NOMO-1 treated with dmso at 0.1 percent for 144 hours (cell line): ENCODE results near the gene IGHMBP2.

Experiments used
- DNase-seq: peaks from one replicate; lab custom pipeline; 2025; ENCODE audit not compliant: unreplicated experiment; lab: John Stamatoyannopoulos, UW

Gene IGHMBP2

GRCh38 chr11:68925611-68926010, 21.9 kb downstream of the IGHMBP2 start:
- no peak for DNase-seq

GRCh38 chr11:68927280-68928135, 23.8 kb downstream of the IGHMBP2 start:
- peak; percentile 87 for DNase-seq

DNA sequence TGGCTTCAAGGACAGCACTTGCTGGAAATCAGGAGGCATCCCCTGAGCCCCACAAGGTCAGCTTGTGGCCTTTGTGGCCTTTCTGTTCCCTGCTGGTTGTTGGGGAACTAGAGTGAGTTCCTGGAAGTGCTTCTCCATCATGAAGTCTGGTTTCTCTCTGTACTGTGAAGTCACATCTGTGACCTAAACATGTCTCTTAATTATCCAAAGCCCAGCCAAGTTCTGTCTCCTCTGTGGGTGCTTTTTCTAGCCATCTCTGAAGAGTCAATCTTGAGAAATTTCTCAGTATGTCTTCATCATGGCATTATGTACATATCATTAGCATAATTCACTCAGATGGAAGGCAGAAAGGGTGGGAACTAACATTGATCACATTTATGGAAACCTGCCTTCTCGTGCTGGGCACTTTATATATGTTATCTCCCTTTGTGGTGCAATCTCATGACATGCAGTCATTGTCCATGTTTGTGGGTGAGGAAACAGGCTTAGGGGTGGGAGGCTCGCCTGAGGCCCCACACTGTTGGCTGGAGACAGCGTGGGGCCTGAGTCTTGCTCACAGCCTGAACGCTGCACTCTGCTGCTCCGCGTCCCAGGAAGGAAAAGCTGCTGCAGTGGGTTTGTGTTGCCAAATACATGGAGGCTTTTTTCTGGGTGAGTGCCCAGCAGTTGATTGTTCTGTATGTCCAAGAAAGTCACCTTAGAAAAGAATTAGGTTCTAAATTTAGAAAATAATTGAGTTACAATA, 24.6 kb downstream of the IGHMBP2 start:
- no peak for DNase-seq

GRCh38 chr11:68929135-68929534, 25.4 kb downstream of the IGHMBP2 start:
- no peak for DNase-seq

- no peak for DNase-seq
These were observed 26.2 kb downstream of the IGHMBP2 start for GRCh38 chr11:68929706-68930570.

DNA sequence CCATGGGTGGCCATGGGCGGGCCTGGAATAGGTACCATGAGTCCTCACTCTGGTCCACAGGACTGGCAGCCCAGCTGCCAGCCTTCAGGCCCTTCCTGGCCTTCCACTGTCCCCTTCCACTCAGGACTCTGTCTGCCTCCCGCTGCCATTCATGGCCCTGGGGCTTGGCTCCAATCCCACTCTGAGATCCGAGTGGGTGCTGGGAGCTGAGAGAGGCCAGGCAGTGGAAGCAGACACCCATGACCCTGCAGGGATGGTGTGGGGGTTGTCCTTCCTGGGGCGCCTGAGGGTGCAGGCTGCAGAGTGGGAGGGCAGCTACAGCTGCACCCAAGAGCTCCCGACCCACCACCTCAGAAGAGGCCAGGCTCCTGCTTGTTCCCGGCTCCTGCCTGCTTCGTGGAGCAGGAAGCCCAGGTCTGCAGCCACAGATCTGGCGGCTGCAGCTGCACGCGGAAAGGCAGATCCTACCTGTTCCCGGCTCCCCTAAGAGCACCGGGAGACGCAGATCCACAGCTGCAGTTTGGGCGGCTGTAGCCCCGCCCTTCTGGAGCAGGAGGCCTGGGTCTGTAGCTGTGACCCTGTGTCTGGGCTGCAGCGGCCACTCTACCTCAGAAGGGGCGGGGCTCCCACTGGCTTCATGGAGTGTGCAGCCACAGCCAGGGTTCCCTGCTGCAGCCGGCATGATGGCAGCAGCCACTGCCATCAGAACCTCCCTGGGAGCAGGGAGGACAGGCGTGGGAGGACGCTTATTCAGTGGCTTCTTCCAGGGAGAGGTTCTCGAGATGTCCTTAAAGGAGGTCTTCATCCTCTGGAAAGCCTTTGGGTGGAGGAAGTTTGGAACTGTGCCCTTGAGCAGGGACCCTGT, 27.5 kb downstream of the IGHMBP2 start:
- DNase-seq: no peak

- no peak for DNase-seq
These were observed 28.2 kb downstream of the IGHMBP2 start for GRCh38 chr11:68931911-68932310.

DNA sequence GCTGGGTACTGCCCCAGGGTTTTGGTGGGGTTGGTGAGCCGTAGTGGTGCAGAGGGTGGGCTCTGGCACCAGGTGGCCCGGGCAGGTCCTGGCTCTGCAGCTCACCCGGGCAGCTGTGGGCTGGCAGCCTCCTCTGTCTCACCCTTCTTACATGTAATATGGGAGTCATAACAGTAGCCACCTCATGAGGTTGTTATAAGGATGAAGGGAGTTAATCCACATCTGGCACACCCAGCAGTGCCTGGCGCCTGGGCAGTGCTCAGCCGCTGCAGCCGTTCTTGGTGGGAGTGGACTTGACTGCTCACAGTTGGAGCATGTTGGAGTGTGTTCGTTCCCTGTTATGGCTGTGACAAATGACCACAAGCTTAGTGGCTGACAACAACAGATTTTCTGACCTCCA, 28.7 kb downstream of the IGHMBP2 start:
- no peak for DNase-seq

DNA sequence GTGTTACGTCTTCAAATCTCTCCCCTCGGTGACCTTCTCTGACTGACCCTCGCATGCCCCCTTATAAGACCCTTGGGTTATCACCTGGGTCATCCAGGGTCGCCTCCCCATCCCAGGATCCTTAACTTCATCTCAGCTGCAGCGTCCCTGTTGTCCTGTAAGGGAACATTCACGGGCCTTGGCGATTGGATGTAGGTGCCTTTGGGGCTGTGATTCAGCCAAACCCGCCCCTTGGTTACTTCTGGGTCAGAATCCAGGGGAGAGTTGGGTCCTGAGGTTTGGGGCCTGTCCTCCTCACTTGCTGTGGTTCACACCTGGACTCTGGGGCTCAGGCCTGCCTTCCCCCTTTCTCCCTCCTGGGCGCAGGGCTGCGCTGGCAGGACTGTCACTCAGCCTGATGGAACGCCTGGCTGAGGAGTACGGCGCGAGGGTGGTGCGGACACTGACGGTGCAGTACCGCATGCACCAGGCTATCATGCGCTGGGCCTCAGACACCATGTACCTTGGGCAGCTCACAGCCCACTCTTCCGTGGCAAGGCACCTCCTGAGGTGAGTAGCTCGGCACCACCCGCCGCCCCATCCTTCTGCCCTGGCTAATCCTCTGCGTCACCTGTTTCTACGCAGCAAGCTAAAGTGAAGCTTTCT, 29.4 kb downstream of the IGHMBP2 start:
- no peak for DNase-seq

- no peak for DNase-seq
These were observed 30.1 kb downstream of the IGHMBP2 start for GRCh38 chr11:68933605-68934320.

- DNase-seq: no peak
These were observed 30.6 kb downstream of the IGHMBP2 start for GRCh38 chr11:68934321-68934645.

DNA sequence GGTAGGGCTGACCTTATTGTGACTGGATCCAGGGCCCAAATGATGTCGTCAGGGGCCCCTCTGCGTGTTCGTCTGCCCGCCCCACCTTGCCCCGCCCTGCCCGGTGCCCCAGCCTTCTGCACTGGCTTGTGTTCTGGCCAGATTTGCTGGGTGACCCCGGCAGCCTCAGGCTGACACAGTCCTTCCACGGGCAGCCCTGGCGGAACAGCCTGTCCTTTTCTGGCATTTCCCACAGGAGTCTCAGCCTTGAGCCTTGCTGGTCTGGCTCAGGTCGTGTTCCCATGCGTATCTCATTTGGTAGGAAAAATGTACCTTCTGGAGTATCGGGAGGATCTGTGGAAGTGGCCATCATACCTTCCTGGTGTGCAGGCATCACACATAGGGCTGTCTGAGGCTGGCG, 31.0 kb downstream of the IGHMBP2 start:
- no peak for DNase-seq

- no peak for DNase-seq
These were observed 31.4 kb downstream of the IGHMBP2 start for GRCh38 chr11:68935066-68935465.

DNA sequence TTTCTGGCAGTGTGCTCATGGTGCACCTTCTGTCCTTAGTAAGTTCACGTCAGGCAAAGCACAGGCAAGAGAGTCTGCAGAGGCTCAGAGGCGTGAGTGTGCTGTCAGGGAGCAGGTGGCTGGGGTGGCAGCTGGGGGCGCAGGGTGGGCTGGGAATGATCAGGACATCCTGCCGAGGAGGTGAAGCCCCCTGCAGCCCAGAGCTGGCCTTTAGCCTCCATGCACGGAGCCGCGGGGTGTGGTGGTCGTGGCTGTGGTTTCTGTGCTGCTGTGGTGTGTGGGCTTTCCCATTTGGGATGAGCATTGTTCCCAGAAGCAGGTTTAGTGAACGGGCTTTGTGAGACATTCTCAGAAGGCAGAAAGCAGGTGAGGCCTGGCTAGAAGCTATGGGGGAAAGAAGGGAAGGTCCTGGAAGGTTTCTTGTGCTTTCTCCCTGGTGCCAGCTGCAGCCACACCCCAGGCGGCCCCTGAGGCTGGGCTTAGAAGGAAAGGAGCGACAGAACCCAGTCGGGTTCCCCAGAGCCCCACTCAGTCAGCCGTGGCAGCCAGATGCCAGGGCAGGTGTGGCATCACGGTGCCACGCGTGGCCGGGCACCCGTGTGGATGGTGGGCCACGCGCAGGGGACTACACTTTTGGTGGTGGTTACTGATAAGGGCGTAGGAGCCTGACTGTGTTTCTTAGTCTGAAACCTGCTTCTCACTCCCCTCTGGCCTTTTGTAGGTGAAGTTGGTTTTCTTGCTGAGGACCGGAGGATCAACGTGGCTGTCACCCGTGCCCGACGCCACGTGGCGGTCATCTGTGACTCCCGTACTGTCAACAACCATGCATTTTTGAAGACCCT, 32.0 kb downstream of the IGHMBP2 start:
- DNase-seq: no peak

- DNase-seq: no peak
These were observed 32.6 kb downstream of the IGHMBP2 start for GRCh38 chr11:68936358-68936636.

GRCh38 chr11:68936676-68937620, 33.3 kb downstream of the IGHMBP2 start:
- DNase-seq: no peak

GRCh38 chr11:68938088-68938487, 34.4 kb downstream of the IGHMBP2 start:
- no peak for DNase-seq
